Measurements from ENCODE around the gene OGT.
"Not testable (repeated sequence)": the region's sequence is repeated elsewhere in the genome, so short reads cannot be mapped to it uniquely, and the experiment has no call there.

The OGT gene

GRCh38 chrX:71578253-71579135 lies 45.6 kb downstream of the OGT start, which contains the start of gene GCNA:
TSS of gene GCNA (plus strand) at chrX:71578437. CDS start at chrX:71580822, 2,385 bp downstream.
- DNase-seq (ENCODE audit: low spot score): peak; percentile 12
- no peak for TF ChIP-seq CTCF (IDR thresholded peaks at IDR 0.05; ENCODE audit: extremely low read depth, missing control alignments)

GRCh38 chrX:71579136-71579989 lies 46.5 kb downstream of the OGT start:
- no peak for TF ChIP-seq CTCF (IDR thresholded peaks at IDR 0.05; ENCODE audit: extremely low read depth, missing control alignments)
- DNase-seq (ENCODE audit: low spot score): peak; percentile 5

GRCh38 chrX:71579990-71580380 lies 47.1 kb downstream of the OGT start:
- no peak for TF ChIP-seq CTCF (IDR thresholded peaks at IDR 0.05; ENCODE audit: extremely low read depth, missing control alignments)
- DNase-seq (ENCODE audit: low spot score): no peak

GRCh38 chrX:71581210-71581609 lies 48.3 kb downstream of the OGT start:
- TF ChIP-seq CTCF (IDR thresholded peaks at IDR 0.05; ENCODE audit: extremely low read depth, missing control alignments): no peak

GRCh38 chrX:71586929-71587328 lies 54.0 kb downstream of the OGT start:
- no peak for TF ChIP-seq CTCF (IDR thresholded peaks at IDR 0.05; ENCODE audit: extremely low read depth, missing control alignments)

More at GRCh38 chrX:71581210-71581609, 48.3 kb downstream of the OGT start:
- no peak for DNase-seq (ENCODE audit: low spot score)

GRCh38 chrX:71593210-71593609 lies 60.3 kb downstream of the OGT start:
- not testable (repeated sequence) for DNase-seq (ENCODE audit: low spot score)

More at GRCh38 chrX:71586929-71587328, 54.0 kb downstream of the OGT start:
- DNase-seq (ENCODE audit: low spot score): no peak

- TF ChIP-seq CTCF (IDR thresholded peaks at IDR 0.05; ENCODE audit: extremely low read depth, missing control alignments): no peak
- no peak for DNase-seq (ENCODE audit: low spot score)
These were observed 67.1 kb downstream of the OGT start for GRCh38 chrX:71599965-71600364.

Data from GM20000 (cell line).